Skin of body (tissue), 1 donor: Measurements from ENCODE around the gene ADM2. TPM values are rescaled to one million over a fixed set of nuclear protein-coding genes. Genes with fewer than 3 reads are reported as not detected.

Source experiments
- total RNA-seq: library from RNA; depleted of rRNA; stranded (reverse); fragments of >200 nt; gene quantifications from one replicate; pipeline ENCODE4 v1.2.3, GENCODE V29; 2014

Gene ADM2
- total RNA-seq, 1 donor from 2014 or later: 0.39 TPM

Other genes with a start within 250 kb of the ADM2 start
- gene TUBGCP6, start 236.5 kb upstream of the ADM2 start, total RNA-seq: 23.5 TPM
- 13.1 TPM for gene HDAC10, start 230.3 kb upstream of the ADM2 start, total RNA-seq
- 8.8 TPM for gene MAPK12, start 219.9 kb upstream of the ADM2 start, total RNA-seq
- gene MAPK11, start 211.2 kb upstream of the ADM2 start, total RNA-seq: 5.2 TPM
- 68.8 TPM for gene PLXNB2, start 173.9 kb upstream of the ADM2 start, total RNA-seq
- 2.9 TPM for gene DENND6B, start 154.5 kb upstream of the ADM2 start, total RNA-seq
- 31.5 TPM for gene PPP6R2, start 138.2 kb upstream of the ADM2 start, total RNA-seq
- gene SBF1, start 6.5 kb upstream of the ADM2 start, total RNA-seq: 31.9 TPM
- not detected for gene MIOX, start 5.3 kb downstream of the ADM2 start, total RNA-seq
- 16.1 TPM for gene LMF2, start 26.2 kb downstream of the ADM2 start, total RNA-seq
- gene NCAPH2, start 26.7 kb downstream of the ADM2 start, total RNA-seq: 29.7 TPM
- 0.59 TPM for gene SCO2, start 44.1 kb downstream of the ADM2 start, total RNA-seq
- 16.3 TPM for gene TYMP, start 48.5 kb downstream of the ADM2 start, total RNA-seq
- gene KLHDC7B, start 64.4 kb downstream of the ADM2 start, total RNA-seq: 0.30 TPM
- not detected for gene SYCE3, start 81.4 kb downstream of the ADM2 start, total RNA-seq
- gene CPT1B, start 96.9 kb downstream of the ADM2 start, total RNA-seq: 10.3 TPM
- 28.3 TPM for gene CHKB, start 101.3 kb downstream of the ADM2 start, total RNA-seq
- gene MAPK8IP2, start 119.2 kb downstream of the ADM2 start, total RNA-seq: 1.6 TPM
- gene ARSA, start 146.6 kb downstream of the ADM2 start, total RNA-seq: 8.4 TPM
- 7.2 TPM for gene SHANK3, start 191.3 kb downstream of the ADM2 start, total RNA-seq